WI38 (cell line): Measurements from ENCODE around the gene GHDC.
"Not testable (repeated sequence)": the region's sequence is repeated elsewhere in the genome, so short reads cannot be mapped to it uniquely, and the experiment has no call there.

Experiments used
- H3K4me3 ChIP-seq: 2 replicates; pipeline ENCODE4 v1.5.1; 2011; ENCODE audit warnings: low read depth, mild to moderate bottlenecking, control low read depth, low read length
- CTCF ChIP-seq: IDR thresholded peaks from 2 replicates; pipeline ENCODE4 v1.5.1; 2012; ENCODE audit warnings: low read depth, mild to moderate bottlenecking, control low read depth, low read length

Gene GHDC

GRCh38 chr17:42214156-42214555 lies 19.9 kb upstream of the GHDC start:
- TF ChIP-seq CTCF: no peak
- no peak overlapping the region for H3K4me3 ChIP-seq

GRCh38 chr17:42212382-42212781 lies 18.1 kb upstream of the GHDC start:
- no peak for TF ChIP-seq CTCF
- H3K4me3 ChIP-seq: no peak overlapping the region

GRCh38 chr17:42211921-42212341 lies 17.6 kb upstream of the GHDC start:
- H3K4me3 ChIP-seq: not testable (repeated sequence)

GRCh38 chr17:42210046-42210445 lies 15.8 kb upstream of the GHDC start:
- TF ChIP-seq CTCF: no peak
- H3K4me3 ChIP-seq: no peak overlapping the region

- H3K4me3 ChIP-seq: not testable (repeated sequence)
Measured at GRCh38 chr17:42206153-42206612, 11.9 kb upstream of the GHDC start.

GRCh38 chr17:42203354-42203753 lies 9.1 kb upstream of the GHDC start:
- no peak for TF ChIP-seq CTCF
- H3K4me3 ChIP-seq: no peak overlapping the region

GRCh38 chr17:42202696-42203095 lies 8.4 kb upstream of the GHDC start:
- no peak for TF ChIP-seq CTCF

GRCh38 chr17:42202159-42202558 lies 7.9 kb upstream of the GHDC start:
- no peak for TF ChIP-seq CTCF
- H3K4me3 ChIP-seq: no peak overlapping the region

More at GRCh38 chr17:42202696-42203095, 8.4 kb upstream of the GHDC start:
- no peak overlapping the region for H3K4me3 ChIP-seq

GRCh38 chr17:42201458-42201772 lies 7.1 kb upstream of the GHDC start:
- no peak overlapping the region for H3K4me3 ChIP-seq
- TF ChIP-seq CTCF: no peak
